ENCODE results near the gene NALCN. TPM values are rescaled to one million over a fixed set of nuclear protein-coding genes. Genes with fewer than 3 reads are reported as not detected.

Gene NALCN
- total and polyA plus RNA-seq, 2 of the 8 experiments (the other 6 are each of a cell fraction or from before 2014, with no cell fraction given): 0.26 to 0.54 TPM

GRCh38 chr13:101415358-101416174 is 742 bp downstream of the NALCN start (continued):
- TF ChIP-seq CHD7 (IDR thresholded peaks at IDR 0.05; ENCODE audit: insufficient replicate concordance, low read length): no peak

All from H1 (cell line).